NCI-H510A treated with DMSO at 0.1 percent for 48 hours (cell line): ENCODE measurements around the gene SYNPR.
A peak's percentile ranks its signal among the peaks of the same experiment; 100 is the strongest.
"Not testable (repeated sequence)": the region's sequence is repeated elsewhere in the genome, so short reads cannot be mapped to it uniquely, and the experiment has no call there.

Experiments used
- DNase-seq: peaks from one replicate; lab custom pipeline; 2025; lab: John Stamatoyannopoulos, UW

SYNPR gene

GRCh38 chr3:63278171-63279004 lies at the start of gene SYNPR:
TSS of gene SYNPR (plus strand) at chr3:63278308.
- no peak for DNase-seq

GRCh38 chr3:63228677-63229076 lies 49.4 kb upstream of the SYNPR start:
- DNase-seq, result peak; percentile 26

- DNase-seq, result no peak
Measured at GRCh38 chr3:63230146-63230545, 48.0 kb upstream of the SYNPR start.

GRCh38 chr3:63231643-63232042 lies 46.5 kb upstream of the SYNPR start:
- DNase-seq, result no peak

- DNase-seq, result peak; percentile 42
Measured at GRCh38 chr3:63232764-63233396, 45.2 kb upstream of the SYNPR start.

GRCh38 chr3:63240381-63240902 lies 37.7 kb upstream of the SYNPR start:
- no peak for DNase-seq

- no peak for DNase-seq
Measured at GRCh38 chr3:63242124-63242523, 36.0 kb upstream of the SYNPR start.

- no peak for DNase-seq
Measured at GRCh38 chr3:63244486-63244885, 33.6 kb upstream of the SYNPR start.

GRCh38 chr3:63245726-63246241 lies 32.3 kb upstream of the SYNPR start:
- DNase-seq, result no peak

GRCh38 chr3:63248015-63248414 lies 30.1 kb upstream of the SYNPR start:
- DNase-seq, result no peak

- DNase-seq, result peak; percentile 23
Measured at GRCh38 chr3:63251499-63251898, 26.6 kb upstream of the SYNPR start.

GRCh38 chr3:63255819-63256218 lies 22.3 kb upstream of the SYNPR start:
- not testable (repeated sequence) for DNase-seq

GRCh38 chr3:63264716-63265115 lies 13.4 kb upstream of the SYNPR start:
- DNase-seq, result no peak

GRCh38 chr3:63274359-63274758 lies 3.7 kb upstream of the SYNPR start:
- no peak for DNase-seq

- no peak for DNase-seq
Measured at GRCh38 chr3:63279005-63279841, 1.1 kb downstream of the SYNPR start.

- DNase-seq, result no peak
Measured at GRCh38 chr3:63287610-63288009, 9.5 kb downstream of the SYNPR start.

GRCh38 chr3:63290686-63291085 lies 12.6 kb downstream of the SYNPR start:
- DNase-seq, result no peak

GRCh38 chr3:63294332-63294731 lies 16.2 kb downstream of the SYNPR start:
- no peak for DNase-seq

GRCh38 chr3:63295356-63295755 lies 17.2 kb downstream of the SYNPR start:
- no peak for DNase-seq

GRCh38 chr3:63295806-63296205 lies 17.7 kb downstream of the SYNPR start:
- no peak for DNase-seq

- DNase-seq, result no peak
Measured at GRCh38 chr3:63296249-63296648, 18.1 kb downstream of the SYNPR start.

GRCh38 chr3:63303238-63303637 lies 25.1 kb downstream of the SYNPR start:
- DNase-seq, result no peak
